ENCODE measurements around the gene PIK3CA. TPM values are rescaled to one million over a fixed set of nuclear protein-coding genes. Genes with fewer than 3 reads are reported as not detected.

Gene PIK3CA
- total and polyA plus RNA-seq, 2 donors (not counting 3 experiments of a cell fraction or from before 2014, with no cell fraction given), result 4.2 to 25.8 TPM

DNA sequence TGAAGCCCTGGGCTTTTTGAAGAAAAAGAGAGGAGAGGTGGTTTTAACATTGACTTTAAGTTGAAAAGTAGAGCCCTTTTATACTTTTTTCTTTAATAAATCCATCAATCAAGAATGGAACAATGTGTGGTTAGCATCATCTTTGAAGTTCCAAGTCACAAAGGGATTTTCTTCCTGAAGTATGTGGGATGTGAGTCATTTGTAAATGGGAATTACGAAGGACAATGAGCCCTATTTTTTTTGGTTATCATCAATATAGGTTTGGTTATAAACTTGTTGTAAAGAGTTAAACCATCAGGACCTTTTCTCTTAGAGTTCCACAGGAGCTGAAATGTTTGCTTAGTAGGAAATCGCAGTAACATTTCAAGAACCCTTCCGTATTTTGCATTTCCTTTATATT is 38.3 kb downstream of the PIK3CA start:
- Histone ChIP-seq H3K4me1 (ENCODE audit: control insufficient read depth, extremely low read depth, insufficient read depth, low read length) (peaks cover 5% of the 10 kb centered on the region), H3K4me3 (replicated peaks in 1 of 3; ENCODE audit: insufficient read depth in 1 of 3, low read depth in 1 of 3, low read length in 3 of 3) (no peak overlapping the region), H3K27ac (ENCODE audit: insufficient read depth, low read depth, low read length) (no peak overlapping the region), H3K79me2 (ENCODE audit: control insufficient read depth, insufficient read depth, low read length) (peaks cover 37% of the 10 kb centered on the region), H3K27me3 (ENCODE audit: control insufficient read depth in 2 of 2, insufficient read depth in 2 of 2, low read length in 2 of 2) (no peaks in the 10 kb centered on the region), H2AFZ (ENCODE audit: low read depth, low read length) (no peak overlapping the region), H3K4me2 (ENCODE audit: insufficient read depth, low read length) (no peak overlapping the region), H3K9ac (replicated peaks; ENCODE audit: extremely low read depth, insufficient read depth, low read length) (no peak overlapping the region), H3K9me3 (replicated peaks; ENCODE audit: control insufficient read depth, insufficient read depth, low read length) (no peaks in the 10 kb centered on the region), H3K36me3 (ENCODE audit: control insufficient read depth in 2 of 2, extremely low read depth in 1 of 2, insufficient read depth in 2 of 2, low read length in 2 of 2) (no peaks in the 10 kb centered on the region), H3K9me1 (replicated peaks; ENCODE audit: control insufficient read depth, extremely low read depth, insufficient read depth, low read length) (no peaks in the 10 kb centered on the region), H4K20me1 (replicated peaks; ENCODE audit: control insufficient read depth, extremely low read depth, insufficient read depth, low read length) (peaks cover 6% of the 10 kb centered on the region)
- TF ChIP-seq FOS (IDR thresholded peaks at IDR 0.05; ENCODE audit: borderline replicate concordance, insufficient read depth, low read length) (peak; percentile 51), GATA2 (IDR thresholded peaks at IDR 0.05; ENCODE audit: insufficient read depth, insufficient read length, low read depth, low read length) (no peak), POLR2A (IDR thresholded peaks at IDR 0.05; ENCODE audit: low read depth, low read length) (no peak), JUN (IDR thresholded peaks at IDR 0.05; ENCODE audit: borderline replicate concordance, insufficient read depth, insufficient read length, low read depth) (peak; percentile 37)
- ChIA-PET CTCF (interaction anchor here (1.0 to 2.7 kb wide), 3 partner anchors 9 to 171 kb away, joined by 4 to 9 read pairs (median 8); no protein-coding TSS in a partner anchor), POLR2A (no interaction called here)
- dilution Hi-C loops (cut with MboI; ENCODE audit: extremely low pct_ligation_motif_present, low sequenced_read_pairs) (no loop called here), intact Hi-C loops (cut with micrococcal nuclease) (no loop called here)
- BruUV-seq (replicated peaks), result no TSS peak
- FAIRE-seq, result no peak
- no peak for DNase-seq (ENCODE audit: low read depth, low spot score)

GRCh38 chr3:179189759-179190158 is 41.6 kb downstream of the PIK3CA start:
- DNase-seq (ENCODE audit: low read depth, low spot score), result peak; percentile 45
- Histone ChIP-seq H4K20me1 (replicated peaks; ENCODE audit: control insufficient read depth, extremely low read depth, insufficient read depth, low read length) (peaks cover 4% of the 10 kb centered on the region), H3K4me1 (ENCODE audit: control insufficient read depth, extremely low read depth, insufficient read depth, low read length) (peaks cover 3% of the 10 kb centered on the region), H2AFZ (ENCODE audit: low read depth, low read length) (no peak overlapping the region), H3K9me3 (replicated peaks; ENCODE audit: control insufficient read depth, insufficient read depth, low read length) (no peaks in the 10 kb centered on the region), H3K9me1 (replicated peaks; ENCODE audit: control insufficient read depth, extremely low read depth, insufficient read depth, low read length) (no peaks in the 10 kb centered on the region), H3K27ac (ENCODE audit: insufficient read depth, low read depth, low read length) (no peak overlapping the region), H3K9ac (replicated peaks; ENCODE audit: extremely low read depth, insufficient read depth, low read length) (no peak overlapping the region), H3K4me2 (ENCODE audit: insufficient read depth, low read length) (no peak overlapping the region), H3K27me3 (ENCODE audit: control insufficient read depth in 2 of 2, insufficient read depth in 2 of 2, low read length in 2 of 2) (no peaks in the 10 kb centered on the region), H3K79me2 (ENCODE audit: control insufficient read depth, insufficient read depth, low read length) (peaks cover 29% of the 10 kb centered on the region), H3K36me3 (ENCODE audit: control insufficient read depth in 2 of 2, extremely low read depth in 1 of 2, insufficient read depth in 2 of 2, low read length in 2 of 2) (no peaks in the 10 kb centered on the region), H3K4me3 (replicated peaks in 1 of 3; ENCODE audit: insufficient read depth in 1 of 3, low read depth in 1 of 3, low read length in 3 of 3) (no peak overlapping the region)
- no peak for FAIRE-seq
- intact Hi-C loops (cut with micrococcal nuclease), result no loop called here
- ChIA-PET POLR2A (no interaction called here), CTCF (no interaction called here)
- no TSS peak for BruUV-seq (replicated peaks)
- dilution Hi-C loops (cut with MboI; ENCODE audit: extremely low pct_ligation_motif_present, low sequenced_read_pairs), result no loop called here
- TF ChIP-seq, protein P1, sequence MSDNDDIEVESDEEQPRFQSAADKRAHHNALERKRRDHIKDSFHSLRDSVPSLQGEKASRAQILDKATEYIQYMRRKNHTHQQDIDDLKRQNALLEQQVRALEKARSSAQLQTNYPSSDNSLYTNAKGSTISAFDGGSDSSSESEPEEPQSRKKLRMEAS (IDR thresholded peaks at IDR 0.05; ENCODE audit: insufficient read depth, insufficient read length), result no peak
- TF ChIP-seq POLR2AphosphoS5 (IDR thresholded peaks at IDR 0.05; ENCODE audit: insufficient read depth, low read depth, low read length), result no peak

Data from endothelial cell of umbilical vein (primary cell).